Right ventricle myocardium superior (tissue), 1 donor: Measurements from ENCODE around the gene CARD9. TPM values are rescaled to one million over a fixed set of nuclear protein-coding genes. Genes with fewer than 3 reads are reported as not detected.

ENCODE experiments used
- ATAC-seq: fragments of 200-7000 bp; cut with Tn5 transposase; one replicate; pipeline ENCODE4 v1.9.1; 2020; ENCODE audit warnings: mild to moderate bottlenecking; ENCODE audit not compliant: poor library complexity
- DNase-seq: peaks from one replicate; pipeline ENCODE4 v3.0.0-alpha.2; 2020
- intact Hi-C: fragments of 100-400 bp; cut with DNase I; formaldehyde crosslinking; loops from one replicate; pipeline ENCODE4 v1.11.2; 2022
- total RNA-seq: library from RNA; stranded (reverse); fragmentation: NEBNext Ultra II Directional; extraction: Animal tissue kit (Norgen Biotek cat#: 25700); gene quantifications from one replicate; pipeline ENCODE4 v1.2.1, GENCODE V29; 2021
- donor health status: DM: no; HTN: yes; CAD: no; lungs with severe emphysema.

The CARD9 gene
- total RNA-seq, 1 donor from 2014 or later = 0.78 TPM

DNA sequence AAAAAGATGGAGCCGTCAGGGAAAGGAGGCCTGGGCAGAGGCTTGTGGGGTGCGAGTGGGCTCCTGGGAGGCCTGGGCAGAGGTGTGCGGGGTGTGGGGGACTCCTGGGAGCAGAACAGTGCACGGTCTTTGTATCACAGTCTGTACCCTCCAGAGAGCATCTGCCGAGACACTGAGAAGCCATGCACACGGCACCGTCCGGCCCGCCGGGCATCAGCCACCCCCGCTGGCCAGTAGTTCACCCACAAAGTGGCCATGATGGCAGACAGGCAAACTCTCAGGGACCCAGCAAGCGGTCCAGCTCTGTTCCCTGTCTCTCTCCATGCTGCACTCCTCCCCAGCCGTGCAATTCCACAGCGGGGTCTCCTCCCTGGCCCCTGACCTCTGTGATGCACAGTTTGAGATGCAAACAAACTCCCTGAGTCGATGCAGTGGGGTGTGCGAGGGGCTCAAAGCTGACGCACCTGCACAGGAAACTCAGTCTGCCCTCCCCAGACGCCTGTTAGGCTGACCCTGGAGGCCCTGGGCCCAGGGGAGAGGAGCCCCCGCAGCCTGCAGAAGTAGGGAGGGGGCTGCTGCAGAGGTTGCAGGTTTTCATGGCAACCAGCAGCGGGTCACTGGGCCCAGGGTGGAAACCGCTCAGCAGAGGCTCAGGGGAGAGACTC lies 55.2 kb downstream of the CARD9 start:
- intact Hi-C loops = no loop called here
- ATAC-seq (no peak), DNase-seq (no peak)

DNA sequence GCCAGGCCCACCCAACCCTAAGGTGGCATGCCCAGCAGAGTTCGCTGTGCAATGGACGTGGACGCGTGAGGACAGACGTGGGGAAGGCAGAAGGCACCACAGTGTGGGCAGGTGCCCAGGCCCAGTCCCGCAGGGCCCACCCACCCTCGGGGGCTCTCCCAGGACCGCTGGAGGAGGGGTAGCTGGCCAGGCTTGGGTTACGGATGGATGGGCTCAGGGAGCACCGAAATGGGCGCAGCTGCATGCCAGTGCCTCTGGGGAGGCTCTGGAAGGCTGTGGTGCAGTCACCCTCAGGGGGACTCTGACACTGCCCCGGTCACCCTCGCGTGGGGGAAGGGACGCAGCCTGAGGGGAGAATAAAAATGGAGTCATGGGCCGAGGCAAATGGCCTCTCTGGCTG lies 55.8 kb downstream of the CARD9 start:
- no peak for DNase-seq
- intact Hi-C loops = no loop called here
- no peak for ATAC-seq

DNA sequence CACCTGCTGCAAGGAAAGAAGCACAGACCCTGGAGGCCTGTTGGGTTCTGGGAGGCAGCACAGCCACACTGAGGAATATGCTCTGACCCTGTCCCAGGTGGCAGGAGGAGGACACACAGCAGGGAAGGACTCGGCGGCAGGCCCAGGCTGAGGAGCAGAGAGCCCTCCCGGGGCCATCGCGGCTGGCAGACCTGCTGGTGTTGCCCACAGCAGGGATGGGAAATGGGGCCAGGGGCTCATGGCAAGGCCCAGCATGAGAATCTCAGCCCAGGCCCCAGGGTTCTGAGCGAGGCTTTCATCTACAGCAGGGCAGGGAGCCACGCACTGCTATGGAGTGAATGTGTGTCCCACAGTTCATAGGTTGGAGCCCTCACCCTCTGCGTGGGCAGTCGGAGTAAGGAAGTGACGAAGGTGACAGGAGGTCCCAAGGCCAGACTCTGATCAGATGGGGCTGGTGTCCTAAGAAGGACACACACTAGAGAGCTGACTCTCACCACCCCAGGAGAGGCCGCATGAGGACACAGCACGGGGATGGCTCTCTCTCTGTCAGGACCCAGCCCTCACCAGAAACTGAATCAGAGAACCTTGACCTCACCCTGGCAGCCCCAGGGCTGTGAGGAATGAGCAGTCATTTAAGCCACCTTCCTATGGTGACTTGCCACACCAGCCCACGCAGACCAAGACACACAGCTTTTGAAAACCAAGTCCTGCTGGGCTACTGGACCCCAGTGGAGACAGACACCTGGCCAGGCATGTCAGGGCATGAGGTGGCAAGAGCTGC lies 56.4 kb downstream of the CARD9 start:
- intact Hi-C loops = no loop called here
- no peak for ATAC-seq
- DNase-seq = no peak

DNA sequence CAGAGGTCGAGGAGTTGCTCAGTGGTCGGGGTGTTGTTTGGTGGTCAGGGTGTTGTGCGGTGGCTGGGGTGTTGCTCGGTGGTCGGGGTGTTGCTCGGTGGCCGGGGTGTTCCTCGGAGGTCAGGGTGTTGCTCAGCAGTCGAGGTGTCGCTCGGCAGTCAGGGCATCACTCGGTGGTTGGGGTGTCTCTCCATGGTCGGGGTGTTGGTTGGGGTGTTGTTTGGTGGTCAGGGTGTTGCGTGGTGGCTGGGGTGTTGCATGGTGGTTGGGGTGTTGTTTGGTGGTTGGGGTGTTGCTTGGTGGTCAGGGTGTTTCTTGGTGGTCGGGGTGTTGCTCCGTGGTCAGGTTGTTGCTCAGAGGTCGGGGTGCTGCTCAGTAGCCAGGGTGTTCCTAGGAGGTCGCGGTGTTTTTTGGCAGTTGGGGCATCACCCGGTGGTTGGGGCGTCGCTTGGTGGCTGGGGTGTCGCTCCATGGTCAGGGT lies 57.2 kb downstream of the CARD9 start:
- no peak for DNase-seq
- ATAC-seq = no peak
- intact Hi-C loops = no loop called here

DNA sequence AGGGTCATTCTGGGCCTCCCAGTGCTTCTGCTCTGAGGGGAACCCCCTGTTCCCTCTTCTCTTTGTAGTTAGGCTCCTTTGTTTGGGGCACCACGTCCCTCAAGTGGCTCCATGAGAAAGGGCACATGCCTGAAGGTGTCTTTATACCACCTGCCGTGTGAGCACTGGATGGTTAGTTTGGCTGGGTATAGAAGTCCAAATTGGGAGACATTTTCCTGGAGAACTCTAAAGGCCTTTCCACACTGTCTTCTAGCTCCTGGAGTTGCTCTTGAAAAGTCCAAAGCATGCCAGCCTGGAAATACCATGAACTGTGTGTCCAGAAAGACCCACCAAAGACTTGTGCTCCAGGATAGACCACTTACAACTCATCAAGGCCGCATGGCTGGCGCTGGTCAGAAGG lies 58.5 kb downstream of the CARD9 start:
- DNase-seq (no peak), ATAC-seq (no peak)
- intact Hi-C loops = no loop called here

DNA sequence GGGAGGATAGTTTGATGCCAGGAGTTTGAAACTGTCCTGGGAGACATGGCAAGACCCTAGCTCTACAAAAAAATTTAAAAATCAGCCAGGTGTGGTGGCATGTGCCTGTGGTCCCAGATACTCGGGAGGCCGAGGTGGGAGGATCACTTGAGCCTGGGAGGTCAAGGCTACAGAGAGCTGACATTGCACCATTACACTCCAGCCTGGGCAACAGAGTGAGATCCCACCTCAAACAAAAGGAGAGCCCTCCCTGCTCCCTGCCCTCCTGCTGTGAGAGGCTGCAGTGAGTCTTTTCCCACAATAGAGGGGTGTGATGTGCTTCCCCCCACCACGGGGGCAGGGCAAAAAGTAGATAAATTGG lies 59.4 kb downstream of the CARD9 start:
- ATAC-seq = no peak
- no peak for DNase-seq
- intact Hi-C loops = no loop called here

Other genes with a start within 250 kb of the CARD9 start
- not detected for gene LHX3, start 168.5 kb downstream of the CARD9 start, total RNA-seq
- gene QSOX2, start 127.9 kb downstream of the CARD9 start, total RNA-seq = 7.7 TPM
- gene CCDC187, start 69.6 kb downstream of the CARD9 start, total RNA-seq = not detected
- 50.3 TPM for gene GPSM1, start 46.1 kb downstream of the CARD9 start, total RNA-seq
- 39.9 TPM for gene DNLZ, start 9.9 kb downstream of the CARD9 start, total RNA-seq
- 3.3 TPM for gene SNAPC4, start 26.5 kb upstream of the CARD9 start, total RNA-seq
- 23.3 TPM for gene ENTR1, start 36.9 kb upstream of the CARD9 start, total RNA-seq
- gene PMPCA, start 37.0 kb upstream of the CARD9 start, total RNA-seq = 80.2 TPM
- gene INPP5E, start 66.2 kb upstream of the CARD9 start, total RNA-seq = 10.5 TPM
- gene SEC16A, start 109.4 kb upstream of the CARD9 start, total RNA-seq = 21.4 TPM
- 16.8 TPM for gene NOTCH1, start 172.4 kb upstream of the CARD9 start, total RNA-seq